ENCODE results near the gene MIA3.

MIA3 gene

DNA sequence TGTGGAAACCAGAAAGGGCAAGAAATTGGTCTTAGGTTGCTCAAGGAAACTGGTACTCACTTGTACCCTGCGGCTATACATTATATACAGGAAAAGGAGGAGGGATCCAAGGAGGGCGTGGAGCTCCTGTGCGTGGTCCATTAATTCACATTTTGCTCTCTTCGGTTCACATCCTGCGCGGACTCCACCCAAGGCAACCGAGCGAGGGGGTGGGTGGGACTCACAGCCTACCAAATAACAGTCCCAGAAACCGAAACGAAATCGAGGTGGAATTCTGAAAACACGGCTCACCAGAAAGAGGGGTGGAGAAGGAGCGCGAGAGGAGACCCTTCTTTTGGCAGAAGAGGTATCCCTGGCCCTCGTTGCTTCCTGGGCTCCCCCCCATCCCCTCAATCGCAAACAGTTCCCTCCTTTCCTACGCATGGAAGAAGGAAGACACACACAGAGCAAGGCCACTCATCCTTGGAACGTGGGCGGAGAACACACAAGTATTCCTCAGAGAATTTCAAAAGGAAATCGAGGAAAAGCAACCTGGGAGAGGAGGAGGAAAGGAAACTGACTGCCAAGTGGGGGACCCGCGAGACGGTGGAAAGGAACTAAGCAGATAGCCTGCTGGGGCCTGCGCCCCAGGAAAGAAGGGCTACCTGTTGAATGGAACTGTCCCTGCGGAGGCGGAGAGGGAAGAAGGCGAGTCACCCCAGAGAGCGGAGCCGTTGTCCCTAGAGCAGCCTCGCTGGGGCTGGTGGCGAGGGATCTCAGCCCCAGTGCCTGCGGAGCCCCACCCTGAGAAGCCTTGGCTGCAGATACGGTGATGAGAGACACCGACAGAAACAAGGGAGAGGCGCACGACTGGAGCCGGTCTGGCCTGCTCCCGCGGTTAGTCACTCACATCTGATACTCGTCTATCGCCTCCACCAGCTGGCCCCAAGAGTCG, 93.7 kb downstream of the MIA3 start:
- DNase-seq (ENCODE audit: low read depth) = peak; percentile 94

DNA sequence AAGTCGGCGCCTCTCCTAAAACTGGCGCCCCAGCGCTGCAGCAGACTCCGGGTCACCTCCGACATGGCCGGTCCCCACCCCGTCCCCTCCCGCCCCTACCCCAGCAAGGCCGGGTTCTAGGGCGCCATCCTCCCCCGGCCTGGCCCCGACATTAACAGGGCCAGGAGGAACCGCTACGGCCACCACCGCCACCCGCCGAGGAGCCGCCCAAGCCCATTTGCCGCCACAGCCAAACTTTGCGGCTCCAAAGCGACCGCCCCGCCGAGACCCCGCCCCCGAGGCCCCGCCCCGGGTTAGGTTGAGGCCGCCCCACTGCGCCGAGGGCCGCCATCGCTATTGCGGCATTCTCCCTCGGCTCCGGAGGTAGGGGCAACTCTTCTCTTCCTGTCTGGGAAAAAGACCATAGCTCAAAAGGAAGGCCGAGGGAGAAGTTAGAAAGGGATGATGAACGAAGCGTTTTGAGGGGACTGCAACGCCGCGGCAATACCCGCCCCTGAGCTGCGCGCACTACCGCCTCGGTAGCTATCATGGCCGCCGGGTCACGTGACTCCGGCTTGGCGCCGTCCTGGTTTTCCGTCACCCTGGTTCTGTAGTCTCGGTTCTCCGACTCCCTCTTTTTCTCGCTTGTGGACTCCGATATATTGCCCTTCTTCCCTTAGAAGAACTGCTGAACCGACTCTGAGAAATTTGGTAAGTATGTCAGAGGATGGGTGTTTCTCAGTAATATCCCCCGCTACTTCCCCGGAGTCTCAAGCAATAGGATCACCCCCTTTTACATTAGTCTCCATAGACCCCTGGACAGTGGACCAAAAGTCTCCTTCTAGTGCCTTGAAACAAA, 94.6 kb downstream of the MIA3 start, which contains the start of the genes AIDA and BROX:
AIDA (minus strand) TSS at position 239 of the 838 bp plus-strand sequence; CDS start at position 65, 174 bp downstream.
BROX (plus strand) TSS at position 312 of the 838 bp plus-strand sequence. CDS start 3,136 bp downstream, outside the sequence.
- DNase-seq (ENCODE audit: low read depth) = peak; percentile 90
- H3K4me3 ChIP-seq (ENCODE audit: low read length) = peak within 1 kb of the TSS; percentile 95
- TF ChIP-seq, protein P1, sequence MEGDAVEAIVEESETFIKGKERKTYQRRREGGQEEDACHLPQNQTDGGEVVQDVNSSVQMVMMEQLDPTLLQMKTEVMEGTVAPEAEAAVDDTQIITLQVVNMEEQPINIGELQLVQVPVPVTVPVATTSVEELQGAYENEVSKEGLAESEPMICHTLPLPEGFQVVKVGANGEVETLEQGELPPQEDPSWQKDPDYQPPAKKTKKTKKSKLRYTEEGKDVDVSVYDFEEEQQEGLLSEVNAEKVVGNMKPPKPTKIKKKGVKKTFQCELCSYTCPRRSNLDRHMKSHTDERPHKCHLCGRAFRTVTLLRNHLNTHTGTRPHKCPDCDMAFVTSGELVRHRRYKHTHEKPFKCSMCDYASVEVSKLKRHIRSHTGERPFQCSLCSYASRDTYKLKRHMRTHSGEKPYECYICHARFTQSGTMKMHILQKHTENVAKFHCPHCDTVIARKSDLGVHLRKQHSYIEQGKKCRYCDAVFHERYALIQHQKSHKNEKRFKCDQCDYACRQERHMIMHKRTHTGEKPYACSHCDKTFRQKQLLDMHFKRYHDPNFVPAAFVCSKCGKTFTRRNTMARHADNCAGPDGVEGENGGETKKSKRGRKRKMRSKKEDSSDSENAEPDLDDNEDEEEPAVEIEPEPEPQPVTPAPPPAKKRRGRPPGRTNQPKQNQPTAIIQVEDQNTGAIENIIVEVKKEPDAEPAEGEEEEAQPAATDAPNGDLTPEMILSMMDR (IDR thresholded peaks at IDR 0.05; ENCODE audit: insufficient read depth, low read depth, low read length, missing control alignments) = no peak

More for the DNA sequence above, 93.7 kb downstream of the MIA3 start:
- H3K4me3 ChIP-seq (ENCODE audit: low read length) = peak overlapping the region; percentile 95
- TF ChIP-seq, protein P1 (IDR thresholded peaks at IDR 0.05; ENCODE audit: insufficient read depth, low read depth, low read length, missing control alignments) = no peak

DNA sequence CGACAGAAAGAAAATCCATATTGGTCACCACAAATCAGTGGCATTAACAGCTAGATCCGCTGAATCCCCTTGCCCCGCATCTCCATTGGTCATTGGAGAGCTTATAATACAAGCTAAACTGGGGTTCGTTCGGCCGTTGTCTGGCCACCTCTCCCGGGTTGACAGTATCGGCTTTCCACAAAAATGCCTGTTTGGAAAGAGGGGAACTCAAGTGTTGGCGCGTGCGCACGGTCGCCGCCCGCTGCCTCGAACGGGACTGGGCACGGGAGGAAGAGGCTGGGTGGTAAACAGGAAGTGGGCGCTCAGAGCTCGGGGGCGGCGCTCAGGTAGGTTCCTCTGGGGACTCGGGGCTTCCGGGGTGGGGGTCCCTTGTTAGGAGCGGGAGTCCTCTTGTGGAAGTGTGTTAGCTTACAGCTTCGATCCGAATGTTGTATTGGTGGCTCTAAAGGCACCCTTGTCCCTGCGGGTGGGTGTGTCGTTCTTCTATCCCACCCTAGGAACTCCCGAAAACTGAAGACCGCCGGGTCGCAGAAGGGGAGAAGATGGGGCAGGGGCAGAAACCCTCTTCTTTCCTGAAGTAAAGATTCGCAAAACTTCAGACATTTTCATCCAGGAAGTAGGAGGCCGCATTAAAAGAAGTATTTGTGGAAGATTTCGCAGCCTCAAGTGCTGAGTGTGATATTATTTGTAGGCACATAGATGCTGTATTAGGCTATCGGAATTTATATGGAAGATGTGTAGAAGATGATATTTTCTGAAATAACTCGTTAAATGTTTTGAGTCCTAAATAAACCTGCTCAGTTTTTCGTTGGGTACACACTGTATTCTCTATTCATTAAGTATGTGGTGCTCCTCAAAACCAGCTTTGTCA, 95.4 kb downstream of the MIA3 start:
- peak overlapping the region; percentile 95 for H3K4me3 ChIP-seq (ENCODE audit: low read length)
- TF ChIP-seq, protein P1 (IDR thresholded peaks at IDR 0.05; ENCODE audit: insufficient read depth, low read depth, low read length, missing control alignments) = no peak
- DNase-seq (ENCODE audit: low read depth) = peak; percentile 97

DNA sequence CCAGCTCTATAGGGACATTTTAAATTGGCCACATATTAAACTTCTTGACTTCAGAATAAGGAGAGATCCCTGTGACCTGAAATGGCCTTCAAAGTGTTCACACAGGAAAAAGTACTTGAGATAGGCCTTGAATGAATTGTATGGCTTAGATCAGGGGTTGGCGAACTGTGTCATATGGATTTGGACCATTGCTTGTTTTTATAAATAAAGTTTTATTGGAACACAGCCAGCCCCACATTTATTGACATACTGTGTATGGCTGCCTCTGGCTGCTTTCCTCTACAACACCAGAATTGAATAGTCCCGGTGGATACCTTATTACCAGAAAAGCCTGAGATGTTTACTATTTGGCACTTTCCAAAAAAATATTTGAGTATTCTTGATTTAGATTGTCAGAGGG, 98.5 kb downstream of the MIA3 start:
- no peak for DNase-seq (ENCODE audit: low read depth)
- H3K4me3 ChIP-seq (ENCODE audit: low read length) = no peak overlapping the region
- TF ChIP-seq, protein P1 (IDR thresholded peaks at IDR 0.05; ENCODE audit: insufficient read depth, low read depth, low read length, missing control alignments) = no peak
